WTC11 (cell line): Measurements from ENCODE around the gene VSX1. TPM values are rescaled to one million over a fixed set of nuclear protein-coding genes. Genes with fewer than 3 reads are reported as not detected.

Experiments used
- ATAC-seq: fragments of 200-7000 bp; cut with Tn5 transposase; 2 replicates; pipeline ENCODE4 v1.10.0; 2021; ENCODE audit warnings: mild to moderate bottlenecking, moderate library complexity
- CTCF ChIA-PET: fragments of 300-600 bp; sonication (Branson Sonifier 250); formaldehyde crosslinking; loops from one replicate; lab custom pipeline; 2021; ENCODE audit warnings: antibody characterized with exemption; lab: Charles Lee
- POLR2A ChIA-PET: fragments of 350-600 bp; sonication (Branson Sonifier 250); formaldehyde crosslinking; loops from one replicate; lab custom pipeline; 2021; ENCODE audit warnings: antibody characterized with exemption; lab: Charles Lee
- DNase-seq: peaks from one replicate; pipeline ENCODE4 v3.0.0; 2021; ENCODE audit warnings: low spot score
- H3K27ac Mint-ChIP-seq: 2 replicates; pipeline ENCODE4 v1.8.0; 2021; ENCODE audit warnings: mixed read lengths
- H3K27me3 Mint-ChIP-seq: 2 replicates; pipeline ENCODE4 v1.8.0; 2021; ENCODE audit warnings: low read depth, mild to moderate bottlenecking, moderate library complexity, mixed read lengths
- H3K36me3 Mint-ChIP-seq: 2 replicates; pipeline ENCODE4 v1.8.0; 2021; ENCODE audit warnings: mixed read lengths
- H3K4me1 Mint-ChIP-seq: 2 replicates; pipeline ENCODE4 v1.8.0; 2022; ENCODE audit warnings: mixed read lengths
- H3K4me3 Mint-ChIP-seq: 2 replicates; pipeline ENCODE4 v1.8.0; 2021; ENCODE audit warnings: mild to moderate bottlenecking, moderate library complexity, mixed read lengths
- H3K9me3 Mint-ChIP-seq: 2 replicates; pipeline ENCODE4 v1.8.0; 2021; ENCODE audit warnings: mixed read lengths
- ESRRA ChIP-seq: sonication (generic); formaldehyde crosslinking; IDR thresholded peaks from 2 replicates; pipeline ENCODE4 v1.8.1; 2022; ENCODE audit warnings: mild to moderate bottlenecking, missing genetic modification reagents, borderline replicate concordance
- FOXJ3 ChIP-seq: sonication (generic); formaldehyde crosslinking; IDR thresholded peaks from 2 replicates; pipeline ENCODE4 v1.9.0; 2021; ENCODE audit warnings: missing genetic modification reagents, mild to moderate bottlenecking, borderline replicate concordance
- FOXK1 ChIP-seq: sonication (generic); formaldehyde crosslinking; IDR thresholded peaks from 2 replicates; pipeline ENCODE4 v1.8.0; 2022; ENCODE audit warnings: mild to moderate bottlenecking, moderate library complexity, missing genetic modification reagents
- MYBL2 ChIP-seq: sonication (generic); formaldehyde crosslinking; IDR thresholded peaks from 2 replicates; pipeline ENCODE4 v1.8.1; 2023; ENCODE audit warnings: mild to moderate bottlenecking, moderate library complexity, missing genetic modification reagents
- NFYB ChIP-seq: sonication (generic); formaldehyde crosslinking; conservative IDR thresholded peaks from 2 replicates; pipeline ENCODE4 v1.8.0; 2022; ENCODE audit warnings: low read depth, missing genetic modification reagents
- NR2C2 ChIP-seq: sonication (generic); formaldehyde crosslinking; IDR thresholded peaks from 2 replicates; pipeline ENCODE4 v1.8.0; 2022; ENCODE audit warnings: mild to moderate bottlenecking, missing genetic modification reagents
- OVOL2 ChIP-seq: fragments of 250-450 bp; sonication (Bioruptor Pico); IDR thresholded peaks from 2 replicates; pipeline ENCODE4 v1.9.0; 2021; ENCODE audit warnings: mild to moderate bottlenecking, borderline replicate concordance
- PRRX2 ChIP-seq: fragments of 250-450 bp; sonication (Bioruptor Pico); IDR thresholded peaks from 2 replicates; pipeline ENCODE4 v1.8.0; 2021; ENCODE audit warnings: mild to moderate bottlenecking
- SMAD3 ChIP-seq: sonication (generic); formaldehyde crosslinking; IDR thresholded peaks from 2 replicates; pipeline ENCODE4 v1.8.0; 2022; ENCODE audit warnings: missing genetic modification reagents, mild to moderate bottlenecking, borderline replicate concordance
- TCF7 ChIP-seq: sonication (generic); formaldehyde crosslinking; IDR thresholded peaks from 2 replicates; pipeline ENCODE4 v1.8.0; 2022; ENCODE audit warnings: mild to moderate bottlenecking, low read depth, missing genetic modification reagents, moderate library complexity
- TEAD1 ChIP-seq: sonication (generic); formaldehyde crosslinking; IDR thresholded peaks from 2 replicates; pipeline ENCODE4 v1.8.0; 2022; ENCODE audit warnings: mild to moderate bottlenecking, missing genetic modification reagents
- TEAD4 ChIP-seq: sonication (generic); formaldehyde crosslinking; IDR thresholded peaks from 2 replicates; pipeline ENCODE4 v1.8.0; 2022; ENCODE audit warnings: mild to moderate bottlenecking, missing genetic modification reagents
- ZBTB21 ChIP-seq: sonication (generic); formaldehyde crosslinking; IDR thresholded peaks from 2 replicates; pipeline ENCODE4 v1.8.1; 2023; ENCODE audit warnings: mild to moderate bottlenecking, missing genetic modification reagents, borderline replicate concordance
- ZNF232 ChIP-seq: sonication (generic); formaldehyde crosslinking; IDR thresholded peaks from 2 replicates; pipeline ENCODE4 v1.8.0; 2022; ENCODE audit warnings: mild to moderate bottlenecking, missing genetic modification reagents
- ZNF396 ChIP-seq: fragments of 250-450 bp; sonication (Bioruptor Pico); IDR thresholded peaks from 2 replicates; pipeline ENCODE4 v1.8.0; 2021; ENCODE audit warnings: mild to moderate bottlenecking, moderate library complexity, borderline replicate concordance
- ZNF416 ChIP-seq: fragments of 250-450 bp; sonication (Bioruptor Pico); IDR thresholded peaks from 2 replicates; pipeline ENCODE4 v1.9.0; 2021; ENCODE audit warnings: mild to moderate bottlenecking, inconsistent platforms
- total RNA-seq: library from RNA; stranded (reverse); gene quantifications from 3 replicates; pipeline ENCODE4 v1.2.3, GENCODE V29; 2021
- TF ChIP-seq, protein P1 (sequence below): fragments of 250-450 bp; sonication (Bioruptor Pico); IDR thresholded peaks from 2 replicates; pipeline ENCODE4 v1.8.0; 2021; ENCODE audit warnings: mild to moderate bottlenecking
- TF ChIP-seq, protein P2 (sequence below): sonication (generic); formaldehyde crosslinking; IDR thresholded peaks from 2 replicates; pipeline ENCODE4 v1.8.1; 2022; ENCODE audit warnings: mild to moderate bottlenecking, moderate library complexity, missing genetic modification reagents
- TF ChIP-seq, protein P3 (sequence below): sonication (generic); formaldehyde crosslinking; IDR thresholded peaks from 2 replicates; pipeline ENCODE4 v1.8.0; 2023; ENCODE audit warnings: missing genetic modification reagents, mild to moderate bottlenecking, borderline replicate concordance
- TF ChIP-seq, protein P4 (sequence below): sonication (generic); formaldehyde crosslinking; IDR thresholded peaks from 2 replicates; pipeline ENCODE4 v1.8.0; 2022; ENCODE audit warnings: missing genetic modification reagents
- TF ChIP-seq, protein P5 (sequence below): sonication (generic); formaldehyde crosslinking; IDR thresholded peaks from 2 replicates; pipeline ENCODE4 v1.8.0; 2023; ENCODE audit warnings: missing genetic modification reagents

The VSX1 gene
- total RNA-seq, 1 experiment from 2014 or later, result not detected

DNA sequence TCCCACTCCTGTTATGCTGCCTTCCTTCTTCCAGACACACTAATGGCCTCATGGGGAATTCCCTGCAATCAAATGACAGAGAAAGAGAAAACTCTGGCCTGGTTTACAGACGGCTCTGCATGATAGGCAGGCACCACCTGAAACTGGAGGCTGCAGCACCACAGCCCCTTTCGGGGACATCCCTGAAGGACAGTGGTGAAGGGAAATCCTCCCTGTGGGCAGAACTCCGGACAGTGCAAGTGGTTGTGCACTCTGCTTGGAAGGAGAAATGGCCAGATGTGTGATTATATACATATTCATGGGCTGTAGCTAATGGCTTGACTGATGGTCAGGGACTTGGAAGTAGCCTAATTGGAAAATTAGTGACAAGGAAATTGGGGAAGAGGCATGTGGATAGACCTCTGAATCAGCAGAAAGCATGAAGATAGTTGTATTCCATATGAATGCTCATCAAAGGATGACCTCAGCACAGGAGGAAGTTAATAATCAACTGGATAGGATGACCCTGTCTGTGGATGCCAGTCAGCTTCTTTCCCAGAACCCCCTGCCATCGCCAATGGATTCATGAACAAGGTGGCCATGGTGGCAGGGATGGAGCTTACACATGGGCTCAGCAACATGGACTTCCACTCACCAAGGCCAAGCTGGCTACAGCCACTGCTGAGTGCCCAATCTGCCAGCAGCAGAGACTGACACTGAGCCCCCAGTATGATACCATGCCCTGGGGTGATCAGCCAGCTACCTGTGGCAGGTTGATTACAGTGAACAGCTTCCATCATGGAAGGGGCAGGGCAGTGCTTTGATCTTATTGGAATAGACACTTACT, 44.5 kb upstream of the VSX1 start:
- ATAC-seq (no peak), DNase-seq (no peak)
- TF ChIP-seq, protein P1, sequence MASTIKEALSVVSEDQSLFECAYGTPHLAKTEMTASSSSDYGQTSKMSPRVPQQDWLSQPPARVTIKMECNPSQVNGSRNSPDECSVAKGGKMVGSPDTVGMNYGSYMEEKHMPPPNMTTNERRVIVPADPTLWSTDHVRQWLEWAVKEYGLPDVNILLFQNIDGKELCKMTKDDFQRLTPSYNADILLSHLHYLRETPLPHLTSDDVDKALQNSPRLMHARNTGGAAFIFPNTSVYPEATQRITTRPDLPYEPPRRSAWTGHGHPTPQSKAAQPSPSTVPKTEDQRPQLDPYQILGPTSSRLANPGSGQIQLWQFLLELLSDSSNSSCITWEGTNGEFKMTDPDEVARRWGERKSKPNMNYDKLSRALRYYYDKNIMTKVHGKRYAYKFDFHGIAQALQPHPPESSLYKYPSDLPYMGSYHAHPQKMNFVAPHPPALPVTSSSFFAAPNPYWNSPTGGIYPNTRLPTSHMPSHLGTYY (CRISPR knock-in tag), result no peak
- no peak for TF ChIP-seq TEAD1
- TF ChIP-seq, protein P2, sequence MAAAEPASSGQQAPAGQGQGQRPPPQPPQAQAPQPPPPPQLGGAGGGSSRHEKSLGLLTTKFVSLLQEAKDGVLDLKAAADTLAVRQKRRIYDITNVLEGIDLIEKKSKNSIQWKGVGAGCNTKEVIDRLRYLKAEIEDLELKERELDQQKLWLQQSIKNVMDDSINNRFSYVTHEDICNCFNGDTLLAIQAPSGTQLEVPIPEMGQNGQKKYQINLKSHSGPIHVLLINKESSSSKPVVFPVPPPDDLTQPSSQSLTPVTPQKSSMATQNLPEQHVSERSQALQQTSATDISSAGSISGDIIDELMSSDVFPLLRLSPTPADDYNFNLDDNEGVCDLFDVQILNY (CRISPR knock-in tag), result no peak
- no peaks in the 10 kb centered on the region for H3K36me3 Mint-ChIP-seq
- POLR2A ChIA-PET, result no interaction called here
- no peaks in the 10 kb centered on the region for H3K4me1 Mint-ChIP-seq
- no peak overlapping the region for H3K27ac Mint-ChIP-seq
- peaks cover 2% of the 10 kb centered on the region; the same call in 1 of the 2 replicates for H3K27me3 Mint-ChIP-seq
- H3K9me3 Mint-ChIP-seq, result 0 out of 2 replicates have a peak, but pooled peaks cover 3% of the 10 kb centered on the region
- CTCF ChIA-PET, result no interaction called here
- H3K4me3 Mint-ChIP-seq, result no peak overlapping the region

DNA sequence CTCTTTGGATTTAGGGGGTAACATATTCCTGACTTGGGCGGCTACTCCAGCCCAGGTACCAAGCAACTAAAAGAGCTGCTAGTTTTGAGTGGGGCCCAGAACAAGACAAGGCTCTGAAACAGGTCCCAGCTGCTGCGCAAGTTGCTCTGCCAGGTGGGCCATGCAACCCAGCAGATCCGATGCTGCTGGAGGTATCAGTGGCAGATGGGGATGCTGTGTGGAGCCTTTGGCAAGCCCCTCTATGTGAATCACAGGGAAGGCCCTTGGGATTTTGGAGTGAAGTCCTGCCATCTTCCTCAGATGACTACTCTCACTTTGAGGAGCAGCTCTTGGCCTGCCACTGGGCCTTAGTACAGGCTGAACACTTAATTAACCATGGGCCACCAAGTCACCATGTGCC, 43.7 kb upstream of the VSX1 start:
- Mint-ChIP-seq H3K36me3 (no peaks in the 10 kb centered on the region), H3K4me1 (no peaks in the 10 kb centered on the region), H3K9me3 (0 out of 2 replicates have a peak, but pooled peaks cover 3% of the 10 kb centered on the region), H3K4me3 (no peak overlapping the region), H3K27me3 (peaks cover 7% of the 10 kb centered on the region; the same call in 1 of the 2 replicates), H3K27ac (no peak overlapping the region)
- POLR2A ChIA-PET, result interaction anchor here (0.7 kb wide), 1 partner anchor 53 kb away, joined by 3 read pairs; no protein-coding TSS in a partner anchor
- TF ChIP-seq PRRX2 (CRISPR knock-in tag), result no peak
- no peak for TF ChIP-seq NFYB (CRISPR knock-in tag)
- TF ChIP-seq NR2C2 (CRISPR knock-in tag), result no peak
- TF ChIP-seq, protein P3, sequence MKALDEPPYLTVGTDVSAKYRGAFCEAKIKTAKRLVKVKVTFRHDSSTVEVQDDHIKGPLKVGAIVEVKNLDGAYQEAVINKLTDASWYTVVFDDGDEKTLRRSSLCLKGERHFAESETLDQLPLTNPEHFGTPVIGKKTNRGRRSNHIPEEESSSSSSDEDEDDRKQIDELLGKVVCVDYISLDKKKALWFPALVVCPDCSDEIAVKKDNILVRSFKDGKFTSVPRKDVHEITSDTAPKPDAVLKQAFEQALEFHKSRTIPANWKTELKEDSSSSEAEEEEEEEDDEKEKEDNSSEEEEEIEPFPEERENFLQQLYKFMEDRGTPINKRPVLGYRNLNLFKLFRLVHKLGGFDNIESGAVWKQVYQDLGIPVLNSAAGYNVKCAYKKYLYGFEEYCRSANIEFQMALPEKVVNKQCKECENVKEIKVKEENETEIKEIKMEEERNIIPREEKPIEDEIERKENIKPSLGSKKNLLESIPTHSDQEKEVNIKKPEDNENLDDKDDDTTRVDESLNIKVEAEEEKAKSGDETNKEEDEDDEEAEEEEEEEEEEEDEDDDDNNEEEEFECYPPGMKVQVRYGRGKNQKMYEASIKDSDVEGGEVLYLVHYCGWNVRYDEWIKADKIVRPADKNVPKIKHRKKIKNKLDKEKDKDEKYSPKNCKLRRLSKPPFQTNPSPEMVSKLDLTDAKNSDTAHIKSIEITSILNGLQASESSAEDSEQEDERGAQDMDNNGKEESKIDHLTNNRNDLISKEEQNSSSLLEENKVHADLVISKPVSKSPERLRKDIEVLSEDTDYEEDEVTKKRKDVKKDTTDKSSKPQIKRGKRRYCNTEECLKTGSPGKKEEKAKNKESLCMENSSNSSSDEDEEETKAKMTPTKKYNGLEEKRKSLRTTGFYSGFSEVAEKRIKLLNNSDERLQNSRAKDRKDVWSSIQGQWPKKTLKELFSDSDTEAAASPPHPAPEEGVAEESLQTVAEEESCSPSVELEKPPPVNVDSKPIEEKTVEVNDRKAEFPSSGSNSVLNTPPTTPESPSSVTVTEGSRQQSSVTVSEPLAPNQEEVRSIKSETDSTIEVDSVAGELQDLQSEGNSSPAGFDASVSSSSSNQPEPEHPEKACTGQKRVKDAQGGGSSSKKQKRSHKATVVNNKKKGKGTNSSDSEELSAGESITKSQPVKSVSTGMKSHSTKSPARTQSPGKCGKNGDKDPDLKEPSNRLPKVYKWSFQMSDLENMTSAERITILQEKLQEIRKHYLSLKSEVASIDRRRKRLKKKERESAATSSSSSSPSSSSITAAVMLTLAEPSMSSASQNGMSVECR (CRISPR knock-in tag), result no peak
- no peak for TF ChIP-seq FOXJ3 (CRISPR knock-in tag)
- no peak for TF ChIP-seq OVOL2 (CRISPR knock-in tag)
- TF ChIP-seq TEAD4 (CRISPR knock-in tag), result no peak
- ATAC-seq (no peak), DNase-seq (no peak)
- CTCF ChIA-PET, result no interaction called here

DNA sequence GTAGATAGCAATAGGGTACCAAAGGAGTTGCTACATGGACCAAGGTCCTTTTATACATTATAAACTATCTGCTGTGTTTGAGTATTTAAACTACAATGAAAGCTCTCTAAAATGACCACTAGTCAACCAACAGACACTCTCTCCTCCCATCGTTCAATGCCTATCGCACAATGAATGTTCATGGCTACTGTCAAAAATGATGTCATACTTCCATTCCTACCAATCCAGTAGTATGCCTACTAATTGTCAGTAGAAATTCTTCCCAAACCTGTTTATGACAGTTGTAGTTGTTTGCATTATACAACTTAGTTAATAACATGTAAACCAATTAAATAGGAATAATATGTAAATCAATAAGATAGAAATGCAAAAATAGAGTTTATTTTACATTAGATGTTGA, 39.0 kb upstream of the VSX1 start:
- H3K4me3 Mint-ChIP-seq, result no peak overlapping the region
- H3K27me3 Mint-ChIP-seq, result peaks cover 7% of the 10 kb centered on the region; the same call in 1 of the 2 replicates
- ATAC-seq (no peak), DNase-seq (no peak)
- H3K36me3 Mint-ChIP-seq, result no peaks in the 10 kb centered on the region
- POLR2A ChIA-PET, result no interaction called here
- CTCF ChIA-PET, result no interaction called here
- no peaks in the 10 kb centered on the region for H3K4me1 Mint-ChIP-seq
- no peaks in the 10 kb centered on the region for H3K9me3 Mint-ChIP-seq
- no peak overlapping the region for H3K27ac Mint-ChIP-seq
- TF ChIP-seq SMAD3 (CRISPR knock-in tag), result no peak
- TF ChIP-seq NR2C2 (CRISPR knock-in tag), result no peak
- TF ChIP-seq ZNF396 (CRISPR knock-in tag), result no peak
- no peak for TF ChIP-seq FOXK1 (CRISPR knock-in tag)
- TF ChIP-seq ZNF416 (CRISPR knock-in tag), result no peak
- TF ChIP-seq ZNF232 (CRISPR knock-in tag), result no peak
- no peak for TF ChIP-seq MYBL2 (CRISPR knock-in tag)
- TF ChIP-seq, protein P4, sequence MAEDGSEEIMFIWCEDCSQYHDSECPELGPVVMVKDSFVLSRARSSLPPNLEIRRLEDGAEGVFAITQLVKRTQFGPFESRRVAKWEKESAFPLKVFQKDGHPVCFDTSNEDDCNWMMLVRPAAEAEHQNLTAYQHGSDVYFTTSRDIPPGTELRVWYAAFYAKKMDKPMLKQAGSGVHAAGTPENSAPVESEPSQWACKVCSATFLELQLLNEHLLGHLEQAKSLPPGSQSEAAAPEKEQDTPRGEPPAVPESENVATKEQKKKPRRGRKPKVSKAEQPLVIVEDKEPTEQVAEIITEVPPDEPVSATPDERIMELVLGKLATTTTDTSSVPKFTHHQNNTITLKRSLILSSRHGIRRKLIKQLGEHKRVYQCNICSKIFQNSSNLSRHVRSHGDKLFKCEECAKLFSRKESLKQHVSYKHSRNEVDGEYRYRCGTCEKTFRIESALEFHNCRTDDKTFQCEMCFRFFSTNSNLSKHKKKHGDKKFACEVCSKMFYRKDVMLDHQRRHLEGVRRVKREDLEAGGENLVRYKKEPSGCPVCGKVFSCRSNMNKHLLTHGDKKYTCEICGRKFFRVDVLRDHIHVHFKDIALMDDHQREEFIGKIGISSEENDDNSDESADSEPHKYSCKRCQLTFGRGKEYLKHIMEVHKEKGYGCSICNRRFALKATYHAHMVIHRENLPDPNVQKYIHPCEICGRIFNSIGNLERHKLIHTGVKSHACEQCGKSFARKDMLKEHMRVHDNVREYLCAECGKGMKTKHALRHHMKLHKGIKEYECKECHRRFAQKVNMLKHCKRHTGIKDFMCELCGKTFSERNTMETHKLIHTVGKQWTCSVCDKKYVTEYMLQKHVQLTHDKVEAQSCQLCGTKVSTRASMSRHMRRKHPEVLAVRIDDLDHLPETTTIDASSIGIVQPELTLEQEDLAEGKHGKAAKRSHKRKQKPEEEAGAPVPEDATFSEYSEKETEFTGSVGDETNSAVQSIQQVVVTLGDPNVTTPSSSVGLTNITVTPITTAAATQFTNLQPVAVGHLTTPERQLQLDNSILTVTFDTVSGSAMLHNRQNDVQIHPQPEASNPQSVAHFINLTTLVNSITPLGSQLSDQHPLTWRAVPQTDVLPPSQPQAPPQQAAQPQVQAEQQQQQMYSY, result no peak
- TF ChIP-seq, protein P5, sequence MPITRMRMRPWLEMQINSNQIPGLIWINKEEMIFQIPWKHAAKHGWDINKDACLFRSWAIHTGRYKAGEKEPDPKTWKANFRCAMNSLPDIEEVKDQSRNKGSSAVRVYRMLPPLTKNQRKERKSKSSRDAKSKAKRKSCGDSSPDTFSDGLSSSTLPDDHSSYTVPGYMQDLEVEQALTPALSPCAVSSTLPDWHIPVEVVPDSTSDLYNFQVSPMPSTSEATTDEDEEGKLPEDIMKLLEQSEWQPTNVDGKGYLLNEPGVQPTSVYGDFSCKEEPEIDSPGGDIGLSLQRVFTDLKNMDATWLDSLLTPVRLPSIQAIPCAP (CRISPR knock-in tag), result no peak
- no peak for TF ChIP-seq ESRRA (CRISPR knock-in tag)
- TF ChIP-seq TCF7, result no peak
- no peak for TF ChIP-seq ZBTB21
